VCaP (cell line): ENCODE data around the gene NOXO1.
A peak's percentile ranks its signal among the peaks of the same experiment; 100 is the strongest.

Experiments
- H3K27ac ChIP-seq: fragments of 450-650 bp; 2 replicates; pipeline ENCODE4 v1.5.1; 2017
- CTCF ChIP-seq: fragments of 450-650 bp; conservative IDR thresholded peaks from 2 replicates; pipeline ENCODE4 v1.5.1; 2017; ENCODE audit warnings: mild to moderate bottlenecking, moderate library complexity

NOXO1 gene

GRCh38 chr16:1998852-1999801, 17.9 kb upstream of the NOXO1 start:
- H3K27ac ChIP-seq, result no peak overlapping the region
- no peak for TF ChIP-seq CTCF

GRCh38 chr16:1998360-1998835, 17.1 kb upstream of the NOXO1 start:
- TF ChIP-seq CTCF, result no peak
- no peak overlapping the region for H3K27ac ChIP-seq

- TF ChIP-seq CTCF, result no peak
- no peak overlapping the region for H3K27ac ChIP-seq
Observed at GRCh38 chr16:1997494-1998359, 16.5 kb upstream of the NOXO1 start.

GRCh38 chr16:1993731-1994131, 12.5 kb upstream of the NOXO1 start:
- H3K27ac ChIP-seq, result peak overlapping the region; percentile 11; the same call in 1 of the 2 replicates
- no peak for TF ChIP-seq CTCF

GRCh38 chr16:1992704-1993317, 11.5 kb upstream of the NOXO1 start:
- no peak overlapping the region for H3K27ac ChIP-seq
- no peak for TF ChIP-seq CTCF

- H3K27ac ChIP-seq, result no peak overlapping the region
- TF ChIP-seq CTCF, result no peak
Observed at GRCh38 chr16:1991948-1992703, 10.9 kb upstream of the NOXO1 start.
